K562 (cell line): ENCODE measurements around the gene SOAT2. TPM values are rescaled to one million over a fixed set of nuclear protein-coding genes. Genes with fewer than 3 reads are reported as not detected.

ENCODE experiments used
- ATAC-seq: fragments of 200-7000 bp; cut with Tn5 transposase; 3 replicates; pipeline ENCODE4 v1.9.1; 2020; ENCODE audit warnings: moderate library complexity
- Bru-seq: library from RNA; stranded (reverse); fragments of 400-500 nt; gene quantifications from one replicate; lab custom pipeline; 2021; lab: Mats Ljungman, UMichigan
- BruChase-seq, 2 experiments: library from RNA; stranded (reverse); fragments of 400-500 nt; gene quantifications; one replicate each; lab custom pipeline; 2021; lab: Mats Ljungman, UMichigan
- BruUV-seq: library from RNA; stranded (reverse); fragments of 400-500 nt; replicated peaks from 2 replicates; lab custom pipeline; 2021; lab: Mats Ljungman, UMichigan
- CTCF ChIA-PET: fragments of 300-600 bp; formaldehyde crosslinking; extraction: SDS; loops from one replicate; lab custom pipeline; 2021; ENCODE audit warnings: low intra/inter-chr PET ratio; lab: Yijun Ruan, JAX
- POLR2A ChIA-PET: fragments of 300-600, 350-650 bp; sonication (Branson Sonifier 250); formaldehyde crosslinking; extraction: SDS; loops from one replicate; lab custom pipeline; 2021; ENCODE audit warnings: antibody characterized with exemption, inconsistent platforms; lab: Yijun Ruan, JAX
- DNase-seq, 4 experiments: peaks; one replicate each; pipeline versions ENCODE4 v3.0.0 to v3.0.0-alpha.2; 2011 to 2018; ENCODE audit warnings: low spot score in 3 of 4, mixed read lengths in 3 of 4; ENCODE audit errors: extremely low read depth in 1 of 4
- FAIRE-seq: peaks from 2 replicates; lab custom pipeline; 2011; peaks lifted over from hg19 to GRCh38; lab: Jason Lieb, UNC
- H2AFZ ChIP-seq: 2 replicates; pipeline ENCODE4 v1.6.0; 2011; ENCODE audit warnings: low read depth, low read length, control low read depth, inconsistent platforms
- H3K27ac ChIP-seq: fragments of 200-600 bp; 3 replicates; pipeline ENCODE4 v1.8.0; 2011; ENCODE audit warnings: low read depth, mild to moderate bottlenecking, control low read depth, inconsistent platforms, low read length, moderate library complexity, mixed read lengths; ENCODE audit errors: extremely low read depth
- H3K27me3 ChIP-seq, 2 experiments: fragments of 300-600 bp in 1 of 2; 2 replicates in 1 of 2; 3 replicates in 1 of 2; pipeline versions ENCODE4 v1.6.0 to v1.8.0; 2011; ENCODE audit warnings: inconsistent platforms in 2 of 2, low read length in 2 of 2, mild to moderate bottlenecking in 1 of 2, mixed read lengths in 1 of 2, moderate library complexity in 1 of 2; ENCODE audit not compliant: control insufficient read depth in 2 of 2, insufficient read depth in 2 of 2
- H3K36me3 ChIP-seq: fragments of 300-600 bp; 3 replicates; pipeline ENCODE4 v1.8.0; 2011; ENCODE audit warnings: mild to moderate bottlenecking, low read length, inconsistent platforms; ENCODE audit not compliant: control insufficient read depth, insufficient read depth
- H3K4me1 ChIP-seq, 2 experiments: fragments of 200-600 bp in 1 of 2; replicated peaks in 1 of 2; 2 replicates in 1 of 2; 3 replicates in 1 of 2; pipeline versions ENCODE4 v1.5.1 to v1.8.0; 2011; ENCODE audit warnings: inconsistent platforms in 2 of 2, low read length in 2 of 2, mild to moderate bottlenecking in 1 of 2, mixed read lengths in 1 of 2, moderate library complexity in 1 of 2; ENCODE audit not compliant: control insufficient read depth in 2 of 2, insufficient read depth in 2 of 2
- H3K4me2 ChIP-seq: 2 replicates; pipeline ENCODE4 v1.6.1; 2011; ENCODE audit warnings: low read length, control low read depth, inconsistent platforms, mixed read lengths; ENCODE audit not compliant: insufficient read depth
- H3K4me3 ChIP-seq: fragments of 200-600 bp; sonication (generic), shearing (Covaris generic); 2 replicates; pipeline ENCODE4 v1.5.1; 2016; ENCODE audit warnings: control low read depth, inconsistent platforms
- H3K79me2 ChIP-seq: fragments of 200-600 bp; 3 replicates; pipeline ENCODE4 v1.8.0; 2011; ENCODE audit warnings: low read length, inconsistent platforms; ENCODE audit not compliant: control insufficient read depth, insufficient read depth
- H3K9ac ChIP-seq, 2 experiments: 2 replicates each; pipeline versions ENCODE4 v1.6.0 to v1.6.1; 2011; ENCODE audit warnings: low read depth in 2 of 2, low read length in 2 of 2, control low read depth in 1 of 2, inconsistent platforms in 1 of 2, mild to moderate bottlenecking in 1 of 2, mixed read lengths in 1 of 2; ENCODE audit not compliant: insufficient read depth in 1 of 2
- H3K9me1 ChIP-seq: one replicate; pipeline ENCODE4 v1.6.0; 2011; ENCODE audit warnings: inconsistent platforms, mild to moderate bottlenecking, low read length, moderate library complexity; ENCODE audit not compliant: control insufficient read depth, insufficient read depth
- H3K9me3 ChIP-seq: replicated peaks from 2 replicates; pipeline ENCODE4 v1.5.1; 2011; ENCODE audit warnings: low read depth, low read length, inconsistent platforms; ENCODE audit not compliant: control insufficient read depth, insufficient read depth
- H4K20me1 ChIP-seq: replicated peaks from 2 replicates; pipeline ENCODE4 v1.6.1; 2011; ENCODE audit warnings: low read length, inconsistent platforms, mixed read lengths; ENCODE audit not compliant: control insufficient read depth, insufficient read depth
- GABPB1 ChIP-seq: sonication (generic); formaldehyde crosslinking; IDR thresholded peaks from 2 replicates; pipeline ENCODE4 v1.8.0; 2022; ENCODE audit warnings: mild to moderate bottlenecking, missing genetic modification reagents
- ZBTB33 ChIP-seq: sonication (generic); formaldehyde crosslinking; IDR thresholded peaks from 2 replicates; pipeline ENCODE4 v1.8.1; 2023; ENCODE audit warnings: mild to moderate bottlenecking, missing genetic modification reagents
- ZNF583 ChIP-seq: fragments of 250-450 bp; sonication (Bioruptor Pico); IDR thresholded peaks from 2 replicates; pipeline ENCODE4 v1.4.0; 2020
- WGBS: fragments of 100-300 bp; shearing (Covaris generic); methylation state at CpG from one replicate; pipeline ENCODE4 v1.1.6; 2016; ENCODE audit warnings: low coverage, mixed read lengths; ENCODE audit not compliant: insufficient coverage; ENCODE audit errors: missing lambda C conversion rate; 5-methylcytosine and 5-hydroxymethylcytosine counted together
- in situ Hi-C: fragments of 300-500 bp; cut with MboI; formaldehyde crosslinking; loops from 4 replicates; pipeline ENCODE4 v1.15.0; 2018; ENCODE audit warnings: inconsistent platforms, mixed read lengths
- intact Hi-C: fragments of 100-400 bp; cut with micrococcal nuclease; formaldehyde crosslinking; loops from 2 replicates; pipeline ENCODE4 v1.14.2; 2022
- long read RNA-seq, 3 experiments: library from polyadenylated mRNA in 2 of 3; library from RNA in 1 of 3; unstranded in 2 of 3; stranded (forward) in 1 of 3; transcript quantifications; one replicate each; pipeline ENCODE4 v2.0.0, GENCODE V29; 2019 to 2022
- polyA minus RNA-seq, 3 experiments: library from RNA; depleted of rRNA, polyadenylated mRNA; stranded (reverse); fragments of >200 nt; gene quantifications; 2 replicates each; pipeline ENCODE4 v1.2.3, GENCODE V29; 2011
- polyA plus RNA-seq, 8 experiments: library from polyadenylated mRNA; depleted of rRNA in 4 of 8; stranded (reverse) in 5 of 8; unstranded in 3 of 8; fragments of >200 nt; fragmentation: Nextera tagmentation in 2 of 8; fragmentation: Illumina TruSeq in 1 of 8; extraction: Ambion mirVana in 2 of 8; extraction: Trizol in 1 of 8; gene quantifications; 2 replicates each; pipeline versions ENCODE4 v1.2.1 to v1.2.3, GENCODE V29; 2011 to 2014; ENCODE audit warnings: inconsistent platforms in 1 of 8, missing spikeins in 1 of 8
- total RNA-seq, 7 experiments: library from RNA; depleted of rRNA in 6 of 7; stranded (reverse); fragments of >200 nt in 6 of 7; fragmentation: Illumina TruSeq in 2 of 7; extraction: Trizol in 2 of 7; gene quantifications; 2 replicates each; pipeline versions ENCODE4 v1.2.1 to v1.2.3, GENCODE V29; 2011 to 2021; ENCODE audit warnings: low replicate concordance in 1 of 7
- TF ChIP-seq, protein P1 (sequence below): fragments of 450-650 bp; IDR thresholded peaks from 2 replicates; pipeline ENCODE4 v1.6.1; 2016
- TF ChIP-seq, protein P2 (sequence below), 3 experiments: fragments of 200-800 bp in 1 of 3; sonication (Bioruptor generic) in 1 of 3; sonication (generic) in 1 of 3; formaldehyde crosslinking in 1 of 3; IDR thresholded peaks; 2 replicates each; pipeline versions ENCODE4 v1.6.1 to v1.8.0; 2016 to 2022; ENCODE audit warnings: mild to moderate bottlenecking in 2 of 3, missing compliant biosample characterization in 2 of 3, missing genetic modification characterization in 2 of 3, missing genetic modification reagents in 1 of 3

SOAT2 gene
- not detected in 2 replicates for total RNA-seq (2011; cell fraction: chromatin; rRNA removed; ENCODE audit: low replicate concordance)
- not detected in 2 replicates for total RNA-seq (2011; cell fraction: nucleolus; rRNA removed)
- 0.38 TPM in 1 of 2 replicates, not detected in the other for total RNA-seq (2011; cell fraction: nucleoplasm; rRNA removed)
- total RNA-seq (2014; rRNA removed) = not detected in 2 replicates
- total RNA-seq (2014; rRNA removed; fragmentation: Illumina TruSeq; extraction: Trizol) = not detected in 2 replicates
- total RNA-seq (2015; rRNA removed; fragmentation: Illumina TruSeq; extraction: Trizol) = not detected in 2 replicates
- not detected in 2 replicates for total RNA-seq (2021)
- not detected in 2 replicates for polyA plus RNA-seq (2011; rRNA removed)
- polyA plus RNA-seq (2011; cell fraction: cytosol; rRNA removed) = not detected in 2 replicates
- polyA plus RNA-seq (2011; cell fraction: nucleus; rRNA removed) = not detected in 2 replicates
- not detected in 2 replicates for polyA plus RNA-seq (2012)
- polyA plus RNA-seq (2014; fragmentation: Illumina TruSeq; extraction: Trizol) = not detected in 2 replicates
- polyA plus RNA-seq (2014; fragmentation: Nextera tagmentation; extraction: Ambion mirVana) = not detected
- polyA plus RNA-seq (2014; rRNA removed) = 0.04 TPM in 1 of 2 replicates, not detected in the other
- polyA minus RNA-seq (2011; rRNA and poly(A)+ RNA removed) = not detected in 2 replicates
- polyA minus RNA-seq (2011; cell fraction: cytosol; rRNA and poly(A)+ RNA removed) = not detected in 2 replicates
- polyA minus RNA-seq (2011; cell fraction: nucleus; rRNA and poly(A)+ RNA removed) = not detected in 2 replicates
- Bru-seq, nascent RNA = percentile 14 among the genes with signal in this experiment
- BruChase-seq, experiment 1, labeled RNA remaining after a 2-hour chase = not detected
- BruChase-seq, experiment 2, labeled RNA remaining after a 6-hour chase = not detected
- long read RNA-seq, experiment 1 = 0 reads
- long read RNA-seq, experiment 2 = 0 reads
- long read RNA-seq, experiment 3 = 0 reads

- peak in 3 of 4 experiments; percentile 5 to 16 (median 8) for DNase-seq
- no peaks in the 10 kb centered on the region; a peak in 1 of 5 replicates for H3K27me3 ChIP-seq
- no peaks in the 10 kb centered on the region for H3K9me3 ChIP-seq
- peaks cover 30 to 35% of the 10 kb centered on the region in 2 experiments for H3K4me1 ChIP-seq
- no TSS peak for BruUV-seq
- H3K4me3 ChIP-seq = no peak within 1 kb of the TSS
- peak within 1 kb of the TSS in 1 of 2 experiments; percentile 79; a peak in 2 of 4 replicates for H3K9ac ChIP-seq
- TF ChIP-seq ZBTB33 (CRISPR knock-in tag) = peak; percentile 78
- TF ChIP-seq, protein P1, sequence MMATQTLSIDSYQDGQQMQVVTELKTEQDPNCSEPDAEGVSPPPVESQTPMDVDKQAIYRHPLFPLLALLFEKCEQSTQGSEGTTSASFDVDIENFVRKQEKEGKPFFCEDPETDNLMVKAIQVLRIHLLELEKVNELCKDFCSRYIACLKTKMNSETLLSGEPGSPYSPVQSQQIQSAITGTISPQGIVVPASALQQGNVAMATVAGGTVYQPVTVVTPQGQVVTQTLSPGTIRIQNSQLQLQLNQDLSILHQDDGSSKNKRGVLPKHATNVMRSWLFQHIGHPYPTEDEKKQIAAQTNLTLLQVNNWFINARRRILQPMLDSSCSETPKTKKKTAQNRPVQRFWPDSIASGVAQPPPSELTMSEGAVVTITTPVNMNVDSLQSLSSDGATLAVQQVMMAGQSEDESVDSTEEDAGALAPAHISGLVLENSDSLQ = peak; percentile 67; the same call in 1 of the 2 replicates
- 0 out of 2 replicates have a peak, but pooled peaks have one; percentile 29 for TF ChIP-seq GABPB1 (CRISPR knock-in tag)
- TF ChIP-seq, protein P2, sequence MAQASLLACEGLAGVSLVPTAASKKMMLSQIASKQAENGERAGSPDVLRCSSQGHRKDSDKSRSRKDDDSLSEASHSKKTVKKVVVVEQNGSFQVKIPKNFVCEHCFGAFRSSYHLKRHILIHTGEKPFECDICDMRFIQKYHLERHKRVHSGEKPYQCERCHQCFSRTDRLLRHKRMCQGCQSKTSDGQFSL (CRISPR knock-in tag; IDR thresholded peaks at IDR 0.05) = peak; percentile 67; the same call in 1 of the 2 replicates
- TF ChIP-seq, protein P2 (tag; IDR thresholded peaks at IDR 0.05) = no peak
- TF ChIP-seq ZNF583 (CRISPR knock-in tag) = no peak
- H3K36me3 ChIP-seq = no peaks in the 10 kb centered on the region
- H3K9me1 ChIP-seq = peaks cover 6% of the 10 kb centered on the region
- no peak for FAIRE-seq
- no peaks in the 10 kb centered on the region for H4K20me1 ChIP-seq
- no peaks in the 10 kb centered on the region for H3K79me2 ChIP-seq
- no peak for ATAC-seq
- intact Hi-C loops (no loop called here), in situ Hi-C loops (loop anchor here (5.0 kb wide), 1 partner anchor 36 kb away; no protein-coding TSS in a partner anchor)
- 62% methylated on average over 14 of the region's 23 CpGs for WGBS
- ChIA-PET POLR2A (interaction anchor here (0.9 to 2.0 kb wide), 7 partner anchors 9 to 37 kb away, joined by 3 to 9 read pairs (median 3); no protein-coding TSS in a partner anchor), CTCF (no interaction called here)
- no peak within 1 kb of the TSS for H3K4me2 ChIP-seq
- peak within 1 kb of the TSS; percentile 41 for H2AFZ ChIP-seq
- H3K27ac ChIP-seq = no peak within 1 kb of the TSS
These were observed at the start of gene SOAT2 for GRCh38 chr12:53102883-53103807. Gene SOAT2, plus strand, starts transcription at chr12:53103486. Its CDS starts 92 bp downstream, at chr12:53103578.
